HG03521 (cell line): Measurements from ENCODE around the gene LAMC3.

Experiments used
- ATAC-seq: cut with Tn5 transposase; IDR thresholded peaks from one replicate; pipeline ENCODE4 v1.9.1; 2021; ENCODE audit warnings: mild to moderate bottlenecking, moderate library complexity; ENCODE audit not compliant: unreplicated experiment

The LAMC3 gene

GRCh38 chr9:131010482-131011273 lies 1.7 kb downstream of the LAMC3 start:
- ATAC-seq: no peak

DNA sequence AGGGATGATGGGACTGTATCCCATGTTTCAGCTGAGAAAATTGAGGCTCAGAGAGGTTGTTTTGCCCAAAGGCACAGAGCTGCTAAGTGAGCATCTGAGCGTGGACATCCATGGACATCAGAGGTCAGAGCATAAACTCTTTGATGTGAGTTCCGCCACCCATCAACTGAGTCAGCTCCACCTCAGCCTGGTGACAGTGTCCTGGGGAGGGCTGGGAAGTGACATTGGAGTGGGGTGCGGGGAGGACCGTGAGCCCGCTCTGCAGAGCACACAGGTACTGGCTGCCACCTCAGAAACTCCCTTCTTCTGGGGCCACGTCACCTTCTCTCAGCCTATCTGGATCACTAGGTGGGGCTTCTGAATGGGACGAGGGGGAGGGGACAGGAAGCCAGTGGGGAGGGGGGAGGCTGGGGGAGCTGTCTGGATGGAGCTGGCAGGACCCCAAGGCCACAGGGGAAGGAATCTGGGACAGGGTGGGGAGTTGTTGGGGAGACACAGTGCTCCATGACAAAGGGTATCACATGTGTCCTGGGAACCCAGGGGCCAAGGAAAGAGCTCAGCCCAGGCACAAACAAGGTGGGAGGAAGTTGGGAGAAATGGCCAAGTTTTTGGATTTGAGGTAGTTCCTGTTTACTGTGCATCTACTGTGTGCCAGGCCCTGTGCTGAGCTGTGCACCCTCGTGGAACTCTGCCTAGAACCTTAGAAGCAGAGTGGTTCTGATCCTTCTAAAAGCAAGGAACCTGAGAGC lies 2.5 kb downstream of the LAMC3 start:
- ATAC-seq: no peak

DNA sequence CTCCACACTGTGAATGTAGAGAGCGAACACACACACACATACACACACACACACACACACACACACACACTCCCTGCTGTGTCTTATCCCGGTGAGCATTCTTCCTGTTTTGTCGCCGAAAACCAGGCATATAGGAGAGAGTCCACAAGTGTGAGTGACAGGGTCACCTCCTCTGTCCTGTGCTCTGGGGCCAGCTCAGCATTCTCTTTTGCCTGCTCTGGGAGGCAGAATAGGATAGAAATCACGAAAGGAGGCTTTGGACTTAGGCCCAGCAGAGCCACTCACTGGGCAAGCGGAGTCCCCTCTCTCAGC lies 3.0 kb downstream of the LAMC3 start:
- ATAC-seq: no peak

- no peak for ATAC-seq
These were observed 3.5 kb downstream of the LAMC3 start for GRCh38 chr9:131012396-131012917.

DNA sequence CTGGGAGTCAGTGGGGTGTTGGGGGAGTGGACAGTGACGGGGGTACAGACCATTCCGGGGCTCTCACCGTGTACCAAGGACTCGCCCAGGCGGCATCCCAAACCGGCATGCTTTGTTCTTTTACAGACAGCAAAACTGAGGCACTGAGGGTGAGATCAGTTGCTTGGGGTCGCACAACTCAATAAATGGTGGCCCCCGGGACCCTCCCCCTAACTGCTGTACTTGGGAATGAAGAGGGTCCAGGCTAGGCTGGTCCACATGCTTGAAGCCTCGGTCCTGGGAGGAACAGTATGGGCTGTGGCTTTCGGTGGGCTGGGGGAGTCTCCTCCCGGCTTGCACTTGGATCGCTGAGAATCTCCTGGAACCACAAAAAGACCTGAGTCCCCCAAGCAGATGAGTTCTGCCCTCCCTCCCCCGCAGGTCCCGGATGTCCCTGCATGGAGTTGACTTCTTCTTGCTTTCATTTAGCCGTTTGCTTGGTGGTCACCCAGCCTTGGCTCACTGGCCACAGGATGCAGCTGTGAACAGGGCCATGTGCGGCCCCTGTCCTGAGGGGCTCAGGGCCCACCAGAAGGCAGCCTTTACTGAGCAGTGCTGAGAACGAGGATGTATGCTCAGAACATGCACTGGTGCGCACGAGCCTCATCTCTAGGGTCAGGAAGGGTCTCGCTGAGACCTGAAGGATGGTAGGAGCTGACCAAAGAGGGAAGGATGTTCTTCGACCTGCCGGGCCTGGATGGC lies 4.2 kb downstream of the LAMC3 start:
- ATAC-seq: no peak

DNA sequence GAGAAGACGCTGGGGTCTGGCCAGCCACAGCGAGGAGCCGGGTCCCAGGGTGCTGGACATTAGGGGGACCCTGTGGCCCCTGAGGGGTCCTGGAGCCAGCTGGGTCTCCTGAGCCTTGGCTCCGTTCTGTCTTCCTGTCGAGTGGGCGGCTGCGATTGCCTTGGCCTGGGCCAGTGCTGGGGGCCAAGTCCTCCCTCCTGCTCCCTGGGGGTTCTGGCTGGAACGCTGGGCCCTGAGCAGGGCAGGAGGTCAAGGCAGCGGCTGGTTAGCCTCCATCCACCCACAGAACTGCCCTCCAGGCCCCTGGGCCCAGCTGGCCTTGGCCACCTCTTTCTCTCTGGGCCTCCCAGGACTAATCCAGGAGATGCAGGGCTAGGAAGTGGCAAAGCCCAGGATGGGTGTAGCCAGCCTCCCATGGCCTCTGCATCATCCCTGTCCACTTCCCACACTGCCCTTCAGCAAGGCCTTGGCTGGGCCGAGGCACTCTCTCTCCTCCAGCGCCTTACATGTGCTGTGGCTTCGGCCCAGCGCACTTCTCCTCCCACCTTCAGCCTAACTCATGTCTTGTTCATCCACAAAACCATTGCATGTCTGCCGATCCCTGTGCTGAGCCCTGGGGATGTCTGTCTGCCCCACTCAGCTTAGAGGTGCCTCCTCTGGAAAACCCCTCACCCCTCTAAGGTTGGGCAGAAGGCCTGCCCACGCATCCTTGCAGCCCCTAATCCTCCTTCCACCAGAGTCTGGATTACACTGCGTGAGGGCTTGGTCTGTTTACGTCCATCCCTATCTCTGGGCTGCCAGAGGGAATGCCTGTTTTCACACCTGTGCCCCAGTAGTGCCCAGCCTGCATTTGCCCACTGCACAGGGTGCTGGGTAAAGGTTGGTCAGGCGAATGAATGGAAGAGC lies 5.0 kb downstream of the LAMC3 start:
- no peak for ATAC-seq

DNA sequence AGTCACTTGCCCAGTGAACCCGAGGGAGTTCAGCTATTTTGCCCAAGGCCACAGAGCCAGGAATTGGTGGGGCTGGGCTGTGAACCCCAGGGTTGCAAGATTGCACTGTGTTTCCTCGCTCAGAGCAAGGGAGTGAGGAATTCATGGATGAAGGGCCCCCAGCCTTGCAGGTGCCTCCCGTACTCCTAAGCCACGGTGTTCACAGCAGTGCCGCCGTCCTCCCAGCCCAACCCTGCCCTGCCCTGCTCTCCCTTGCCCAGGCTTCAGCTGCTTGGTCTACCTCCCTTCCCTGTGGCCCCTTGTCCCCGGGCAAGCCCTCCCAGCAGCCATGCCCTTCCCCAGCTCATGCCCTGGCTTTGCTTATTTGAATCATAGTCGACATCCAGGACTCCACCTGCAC lies 6.1 kb downstream of the LAMC3 start:
- no peak for ATAC-seq

- no peak for ATAC-seq
These were observed 7.0 kb downstream of the LAMC3 start for GRCh38 chr9:131015876-131016397.

DNA sequence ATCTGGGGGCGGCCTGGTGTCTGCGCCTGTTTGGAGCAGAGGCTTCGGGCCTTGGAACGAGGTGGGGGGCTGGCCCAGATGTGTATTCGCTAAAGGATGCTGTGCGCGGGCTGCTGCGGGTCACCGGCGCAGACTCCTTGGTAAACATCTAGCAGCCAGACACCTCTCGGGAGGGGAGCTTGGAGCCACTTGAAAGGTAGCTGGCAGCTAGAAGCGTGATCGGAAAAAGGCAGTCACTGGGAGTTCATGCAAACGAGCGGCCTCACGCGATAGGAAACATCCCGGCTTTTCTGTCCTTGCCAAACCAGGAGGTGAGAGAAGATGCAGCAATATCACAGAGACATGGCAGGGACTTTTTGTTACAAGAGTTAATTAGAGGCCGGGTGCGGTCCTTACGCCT lies 8.1 kb downstream of the LAMC3 start:
- ATAC-seq: no peak

- no peak for ATAC-seq
These were observed 9.6 kb downstream of the LAMC3 start for GRCh38 chr9:131018621-131019020.

DNA sequence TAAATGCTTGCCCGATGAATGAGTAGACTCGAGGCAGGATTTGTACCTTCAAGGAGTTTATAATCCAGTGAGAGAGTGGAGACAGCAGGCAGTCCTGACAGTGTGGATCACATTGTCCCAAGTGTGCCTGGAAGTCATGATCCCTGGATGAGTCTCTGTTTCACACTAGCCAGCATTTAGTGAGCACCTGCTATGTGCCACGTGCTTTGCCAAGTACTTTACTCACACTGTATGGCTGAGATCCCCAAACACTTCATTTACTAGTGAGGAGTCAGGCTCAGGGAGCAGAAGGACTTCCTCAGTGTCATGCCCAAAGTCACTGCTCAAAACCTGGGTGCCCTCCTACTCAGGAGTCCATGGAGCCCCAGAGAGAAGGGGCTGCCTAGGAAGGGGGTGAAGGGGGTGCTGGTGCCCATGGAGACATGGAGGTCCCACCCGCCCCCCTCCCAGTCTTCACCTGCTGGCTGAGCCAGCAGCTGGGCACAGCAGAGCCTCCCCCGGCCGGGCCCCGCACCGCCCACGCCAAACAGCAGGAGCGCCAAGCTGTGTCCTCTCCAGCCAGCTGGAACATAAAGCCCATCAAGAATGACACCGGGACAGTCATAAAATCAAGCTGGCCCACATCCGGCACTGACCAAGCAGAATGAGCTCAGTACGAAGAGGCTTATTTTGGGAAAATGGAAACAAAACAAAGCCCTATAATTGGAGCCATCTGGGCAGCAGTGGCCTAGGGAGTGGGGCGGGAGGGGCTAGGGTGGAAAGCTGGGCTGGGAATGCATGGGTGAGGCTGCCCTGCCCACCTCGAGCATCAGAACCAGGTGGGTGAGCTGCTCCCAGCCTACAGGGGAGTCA lies 10.6 kb downstream of the LAMC3 start:
- no peak for ATAC-seq

DNA sequence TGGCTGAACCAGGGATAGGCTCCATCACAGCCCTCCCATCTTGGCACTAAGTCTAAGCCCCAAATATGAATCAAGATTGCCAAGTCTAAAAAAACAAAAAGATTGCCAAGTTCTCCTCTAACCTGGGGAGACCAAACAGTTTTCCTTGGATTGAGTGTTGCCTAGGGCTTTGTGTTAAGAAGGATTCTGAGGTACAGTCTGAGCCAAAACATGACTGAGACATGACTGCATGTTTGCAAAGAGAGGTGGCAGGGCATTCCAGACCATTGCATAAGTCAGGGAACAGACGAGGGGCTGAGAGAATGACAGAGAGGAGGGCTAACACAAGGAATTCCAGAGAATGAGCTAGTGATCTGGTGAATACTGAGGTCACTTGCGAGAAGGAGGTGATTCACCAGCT lies 11.4 kb downstream of the LAMC3 start:
- no peak for ATAC-seq

GRCh38 chr9:131020862-131021261 lies 11.9 kb downstream of the LAMC3 start:
- ATAC-seq: no peak

- ATAC-seq: no peak
These were observed 12.8 kb downstream of the LAMC3 start for GRCh38 chr9:131021785-131022184.

DNA sequence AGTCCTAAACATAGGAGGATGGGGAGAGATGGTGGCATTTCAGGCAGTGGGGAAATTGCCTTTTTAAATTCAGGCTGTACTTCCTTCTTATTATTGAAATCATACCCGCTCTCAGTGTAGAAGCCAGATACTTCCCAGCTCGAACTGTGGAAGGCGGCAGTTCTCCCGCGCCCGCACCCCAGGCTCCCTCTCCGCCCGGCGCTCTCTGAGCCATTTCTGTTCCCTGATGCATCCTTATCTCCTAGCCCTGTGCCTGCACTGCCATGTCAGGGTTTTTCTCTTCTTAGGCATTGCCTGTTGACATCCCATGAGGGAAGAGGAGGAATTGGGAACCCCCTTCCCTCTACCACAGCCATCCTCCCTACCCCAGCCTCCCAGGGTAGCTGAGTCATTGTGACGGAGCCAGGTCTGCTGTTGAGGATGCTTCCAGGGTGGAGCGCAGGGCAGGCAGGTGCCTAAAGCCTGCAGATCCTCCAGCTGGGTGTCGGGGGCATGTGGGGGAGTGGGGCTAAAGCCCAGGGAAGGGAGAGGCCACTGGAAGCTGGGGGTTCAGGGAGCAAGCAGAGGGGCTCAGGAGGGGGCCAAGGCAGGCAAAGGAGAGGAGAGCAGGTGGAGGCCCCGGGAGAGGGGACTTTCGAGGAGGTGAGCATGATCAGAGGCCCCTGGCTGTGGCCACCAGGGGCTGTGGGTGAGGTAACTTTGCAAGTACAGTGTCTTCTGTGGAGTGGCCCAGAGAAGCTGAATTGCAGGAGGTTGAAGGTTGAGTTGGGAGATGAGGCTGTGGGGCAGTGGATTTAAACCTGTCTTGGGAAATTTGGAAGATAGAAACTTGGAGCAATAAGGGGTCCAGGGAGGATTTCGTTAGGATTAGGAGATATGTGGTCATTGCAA lies 16.2 kb downstream of the LAMC3 start:
- no peak for ATAC-seq

DNA sequence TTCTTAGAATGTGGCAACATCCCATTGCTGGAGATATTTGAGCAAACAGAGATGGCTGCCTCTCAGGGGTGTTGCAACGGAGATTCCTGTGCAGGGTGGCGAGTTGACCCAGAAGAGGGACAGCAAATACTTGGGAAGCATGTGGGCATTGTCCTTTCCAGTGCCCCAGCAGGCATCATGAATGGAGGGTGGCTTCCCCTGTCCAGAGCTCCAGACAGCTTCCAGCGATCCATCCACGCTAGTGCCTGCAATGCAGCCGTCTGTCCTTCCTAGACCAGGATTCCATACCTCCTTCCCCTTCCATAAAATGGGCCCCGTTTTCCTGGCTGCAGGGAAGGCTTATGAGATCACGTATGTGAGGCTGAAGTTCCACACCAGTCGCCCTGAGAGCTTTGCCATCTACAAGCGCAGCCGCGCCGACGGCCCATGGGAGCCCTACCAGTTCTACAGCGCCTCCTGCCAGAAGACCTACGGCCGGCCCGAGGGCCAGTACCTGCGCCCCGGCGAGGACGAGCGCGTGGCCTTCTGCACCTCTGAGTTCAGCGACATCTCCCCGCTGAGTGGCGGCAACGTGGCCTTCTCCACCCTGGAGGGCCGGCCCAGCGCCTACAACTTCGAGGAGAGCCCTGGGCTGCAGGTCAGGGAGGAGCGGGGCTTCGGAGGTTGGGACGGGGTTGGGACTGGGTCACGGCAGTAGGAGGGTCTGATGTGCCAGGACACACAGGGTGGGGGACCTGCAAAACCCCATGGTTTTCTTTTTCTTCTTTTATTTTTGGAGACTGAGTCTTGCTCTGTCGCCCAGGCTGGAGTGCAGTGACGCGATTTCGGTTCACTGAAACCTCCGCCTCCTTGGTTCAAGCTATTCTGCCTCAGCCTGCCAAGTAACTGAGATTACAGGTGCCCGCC lies 17.2 kb downstream of the LAMC3 start:
- no peak for ATAC-seq

DNA sequence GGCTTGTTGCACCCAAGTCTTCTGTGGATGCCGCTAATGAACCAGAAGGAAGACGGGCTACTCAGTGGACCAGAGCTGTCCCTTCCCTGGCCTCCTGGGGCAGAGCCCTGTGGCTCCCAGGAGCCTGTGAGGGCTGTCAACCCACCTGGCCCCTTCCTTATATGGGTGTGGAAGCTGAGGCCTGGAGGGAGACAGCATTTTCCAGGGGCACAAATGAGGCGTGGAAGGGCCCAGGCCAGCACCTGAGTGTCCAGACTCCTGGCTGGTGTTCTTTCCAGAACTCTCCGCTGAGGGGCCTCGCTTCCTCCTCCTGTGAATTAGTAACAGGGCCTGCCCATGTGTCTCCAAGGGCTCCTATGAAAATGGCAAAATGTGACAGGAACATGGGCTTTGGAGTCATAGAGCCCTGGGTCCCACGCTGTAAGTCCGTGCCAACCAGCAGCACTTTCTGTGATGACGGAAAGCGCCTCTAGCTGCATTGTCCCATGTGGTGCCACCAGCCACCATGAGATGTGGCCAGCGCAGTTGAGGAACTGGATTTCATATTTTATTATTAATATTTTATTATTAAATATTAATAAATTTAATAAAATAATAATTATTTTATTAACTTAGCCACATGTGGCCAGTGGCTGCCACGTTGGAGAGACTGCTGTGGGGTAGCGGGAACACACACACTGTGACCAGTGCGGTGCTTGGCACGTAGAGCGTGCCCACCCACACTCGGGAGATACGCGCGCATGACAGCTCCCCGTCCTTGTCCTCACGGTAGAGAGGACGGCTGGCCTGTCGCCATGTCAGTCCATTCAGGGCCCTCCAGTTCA lies 18.3 kb downstream of the LAMC3 start:
- ATAC-seq: no peak
